HG03442 (cell line): ENCODE results near the gene RER1.

ENCODE experiments used
- ATAC-seq: cut with Tn5 transposase; IDR thresholded peaks from one replicate; pipeline ENCODE4 v1.9.1; 2021; ENCODE audit warnings: mild to moderate bottlenecking, moderate library complexity; ENCODE audit not compliant: unreplicated experiment

The RER1 gene

DNA sequence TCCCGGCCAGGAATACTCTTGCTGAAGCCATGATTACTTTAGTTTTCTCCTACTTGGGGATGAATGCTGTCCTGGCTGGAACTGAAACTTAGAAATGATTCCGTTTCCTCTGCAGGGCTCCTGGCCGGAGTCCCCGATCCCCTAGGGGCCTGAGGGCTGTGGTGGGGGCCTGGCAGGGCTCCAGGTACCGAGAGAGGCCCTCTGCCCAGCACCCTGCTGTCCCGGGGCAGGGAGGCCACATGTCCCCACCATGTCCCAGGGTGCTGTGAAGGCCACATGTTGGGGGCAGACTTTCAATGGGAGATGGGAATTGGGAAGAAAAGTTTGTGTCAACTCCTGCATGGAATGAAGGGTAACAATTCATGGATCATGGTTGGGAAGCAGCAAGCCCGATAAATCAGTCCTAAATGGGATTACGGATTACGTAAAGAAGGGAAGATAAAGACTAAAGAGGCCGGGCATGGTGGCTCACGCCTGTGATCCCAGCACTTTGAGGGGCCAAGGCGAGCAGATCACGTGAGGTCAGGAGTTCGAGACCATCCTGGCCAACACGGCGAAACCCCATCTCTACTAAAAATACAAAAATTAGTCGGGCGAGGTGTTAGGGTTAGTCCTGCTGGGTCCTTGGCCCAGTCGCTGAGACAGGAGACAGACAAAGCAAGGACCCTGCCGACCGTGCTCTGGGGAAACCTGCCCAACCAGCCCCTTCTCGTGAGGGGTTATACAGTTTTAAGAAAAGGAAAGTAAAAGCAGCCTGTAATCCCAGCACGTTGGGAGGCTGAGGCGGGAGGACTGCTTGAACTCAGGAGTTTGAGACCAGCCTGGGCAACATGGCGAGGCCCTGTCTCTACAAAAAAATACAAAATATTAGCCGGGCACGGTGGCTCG lies 37.8 kb upstream of the RER1 start:
- no peak for ATAC-seq

DNA sequence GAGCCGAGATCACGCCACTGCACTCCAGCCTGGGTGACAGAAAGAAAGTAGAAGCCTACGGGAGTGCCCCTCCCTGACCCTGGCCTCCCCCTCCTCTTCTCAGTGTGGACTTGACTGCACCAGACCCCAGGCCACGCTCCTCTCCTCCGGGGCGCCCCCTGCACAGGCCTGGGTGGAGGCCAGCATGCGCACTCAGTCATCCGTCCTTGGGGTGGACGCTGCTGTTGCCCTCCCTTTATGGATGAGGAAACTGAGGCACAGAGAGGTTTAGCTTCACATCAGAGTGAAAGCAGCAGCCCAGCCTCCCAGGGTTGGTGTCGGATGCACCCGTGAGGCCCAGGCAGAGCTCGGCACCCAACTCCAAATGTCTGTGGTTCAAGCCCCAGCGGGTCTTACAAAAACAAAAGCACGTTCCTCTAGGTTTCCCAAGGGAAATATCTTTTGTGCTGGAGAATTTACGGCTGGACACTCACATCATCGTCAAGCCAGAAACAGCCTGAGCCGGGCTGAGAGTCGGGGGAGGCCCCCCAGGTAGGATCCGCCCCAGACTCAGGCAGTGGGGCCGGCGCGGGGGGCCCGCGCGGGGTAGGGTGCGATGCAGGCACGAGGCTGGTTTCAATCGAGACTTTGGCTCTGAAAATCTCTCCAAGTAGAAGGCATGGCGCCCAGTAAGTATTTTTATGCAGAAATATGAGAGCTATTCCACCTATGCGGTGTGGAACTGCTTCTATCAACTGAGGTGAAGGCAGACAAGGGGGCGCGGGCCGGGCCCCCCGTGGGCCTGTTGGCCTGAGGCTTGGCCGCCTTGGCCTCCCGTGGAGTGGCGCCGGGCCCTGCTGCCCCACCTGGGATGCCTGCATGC lies 36.9 kb upstream of the RER1 start:
- ATAC-seq: no peak

DNA sequence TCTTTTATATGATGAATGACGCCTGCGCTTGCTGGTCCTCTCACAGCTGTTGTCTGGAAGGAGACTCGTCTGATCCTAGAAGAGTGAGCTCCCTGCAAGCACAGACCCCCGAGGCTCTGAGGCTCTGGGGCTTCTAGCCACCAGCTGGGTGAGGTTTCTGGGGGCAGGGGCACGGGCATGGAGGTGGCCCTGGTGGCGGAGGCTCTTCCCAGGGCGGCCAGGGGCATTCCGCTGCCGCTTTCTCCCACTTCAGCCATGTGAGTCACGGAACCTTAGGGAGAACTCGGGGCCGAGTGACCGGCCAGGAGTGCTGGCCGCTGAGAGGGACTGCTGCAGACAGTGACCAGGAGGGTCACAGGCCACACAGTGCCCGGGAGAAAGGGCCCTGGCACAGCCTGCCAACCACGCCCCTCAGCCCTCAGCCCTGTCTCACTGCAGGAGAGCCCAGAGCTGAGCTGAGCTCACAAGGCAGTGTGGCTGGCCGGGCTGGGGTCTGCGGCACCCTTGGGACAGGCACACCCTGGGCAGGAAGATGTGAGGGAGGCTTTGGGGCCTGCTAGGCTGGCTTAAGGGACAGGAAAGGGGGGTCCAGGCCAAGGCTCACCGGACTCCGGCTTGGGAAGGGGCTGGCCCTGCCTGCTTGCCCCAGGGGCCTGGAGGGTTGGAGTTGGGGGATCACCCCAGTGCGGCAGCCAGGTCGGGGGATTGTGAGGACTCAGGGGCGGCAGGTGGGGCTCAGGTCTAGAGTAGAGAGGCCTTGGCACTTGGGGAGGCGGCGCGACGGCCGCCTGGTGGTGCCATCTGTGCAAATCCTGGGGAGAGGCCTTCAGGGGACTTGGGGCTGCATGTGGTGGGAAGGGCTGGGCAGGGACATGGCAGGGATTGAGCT lies 36.0 kb upstream of the RER1 start:
- ATAC-seq: no peak

DNA sequence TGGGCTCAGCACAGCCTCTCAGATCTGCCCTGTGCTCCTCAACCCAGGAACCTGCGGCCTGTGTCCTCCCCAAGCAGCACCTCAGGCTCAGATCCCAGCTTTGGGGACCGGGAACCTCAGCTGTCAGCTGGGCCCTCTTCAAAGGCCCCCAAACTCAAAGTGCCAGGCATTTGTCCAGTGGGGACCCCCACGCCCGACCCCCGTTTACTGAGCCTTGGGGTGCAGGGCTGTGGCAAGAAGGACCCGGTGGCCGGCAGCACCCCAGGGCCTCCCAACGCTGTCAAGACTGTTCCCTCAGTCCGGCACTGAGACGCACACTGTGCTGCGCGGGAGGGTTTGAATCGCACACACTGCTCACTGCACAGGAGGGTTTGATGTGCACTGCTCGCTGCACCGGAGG lies 35.2 kb upstream of the RER1 start:
- ATAC-seq: no peak

DNA sequence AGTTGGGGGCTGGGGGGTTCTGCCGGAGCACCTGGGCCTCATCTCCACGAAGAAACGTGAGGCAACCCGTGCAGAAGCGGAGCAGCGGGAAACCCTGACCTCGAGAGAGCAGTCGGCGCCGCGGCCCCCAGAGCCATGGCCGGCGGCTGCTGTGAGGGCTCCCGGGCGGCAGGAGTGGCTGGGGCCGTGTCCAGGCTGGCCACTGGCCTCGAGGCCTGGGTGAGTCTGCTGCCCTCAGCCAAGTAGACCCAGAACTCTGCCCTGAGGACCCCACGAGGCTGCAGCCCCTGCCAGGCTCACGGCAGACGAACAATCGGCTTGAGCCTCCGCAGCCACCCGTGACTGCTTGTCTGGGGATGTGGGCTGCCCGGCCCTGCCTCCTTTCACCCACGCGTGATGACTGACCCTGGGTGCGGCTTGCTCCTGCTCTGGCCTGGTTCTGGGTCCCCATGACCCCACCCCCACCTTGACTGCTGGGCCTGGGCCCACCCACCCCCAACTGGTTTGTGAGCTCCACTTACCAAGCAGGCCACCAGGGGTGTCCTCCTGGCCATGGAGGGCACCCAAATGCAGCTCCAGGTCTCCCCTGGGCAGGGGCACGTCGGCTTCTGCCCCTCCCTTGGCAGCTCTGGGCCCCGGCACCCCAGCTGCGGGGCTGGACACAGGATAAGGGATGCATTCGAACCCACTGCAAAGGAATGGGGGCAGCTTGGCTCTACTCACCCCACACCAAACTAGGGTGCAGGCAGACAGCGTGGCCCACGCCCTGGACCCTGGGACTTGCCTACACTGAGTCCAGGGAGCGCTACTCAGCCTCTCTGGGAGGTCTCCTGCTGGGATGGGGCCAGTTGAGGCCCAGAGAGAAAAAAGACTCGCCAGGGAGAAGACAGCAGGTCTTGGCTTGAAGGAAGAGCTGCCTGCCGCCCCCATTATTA lies 34.5 kb upstream of the RER1 start:
- ATAC-seq: no peak

DNA sequence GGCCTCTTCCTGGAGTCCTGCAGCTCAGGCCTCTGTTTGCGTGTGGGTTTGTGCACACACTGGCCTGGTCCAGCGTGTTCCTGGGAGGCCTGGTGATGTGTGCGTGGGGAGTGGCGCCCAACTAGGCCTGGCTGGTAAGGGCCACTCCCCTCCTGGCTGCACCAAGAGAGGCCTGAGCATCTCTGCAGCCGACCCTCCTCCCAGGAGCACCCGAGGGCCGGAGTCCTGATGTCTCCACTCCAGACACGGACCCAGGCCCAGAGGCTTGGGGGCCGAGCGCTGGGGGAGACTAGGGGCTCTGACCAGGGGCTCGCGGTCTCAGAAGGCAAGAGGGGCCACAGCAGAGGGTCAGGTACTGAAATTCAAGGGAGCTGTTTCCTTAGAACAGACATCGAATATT lies 33.6 kb upstream of the RER1 start:
- ATAC-seq: no peak

DNA sequence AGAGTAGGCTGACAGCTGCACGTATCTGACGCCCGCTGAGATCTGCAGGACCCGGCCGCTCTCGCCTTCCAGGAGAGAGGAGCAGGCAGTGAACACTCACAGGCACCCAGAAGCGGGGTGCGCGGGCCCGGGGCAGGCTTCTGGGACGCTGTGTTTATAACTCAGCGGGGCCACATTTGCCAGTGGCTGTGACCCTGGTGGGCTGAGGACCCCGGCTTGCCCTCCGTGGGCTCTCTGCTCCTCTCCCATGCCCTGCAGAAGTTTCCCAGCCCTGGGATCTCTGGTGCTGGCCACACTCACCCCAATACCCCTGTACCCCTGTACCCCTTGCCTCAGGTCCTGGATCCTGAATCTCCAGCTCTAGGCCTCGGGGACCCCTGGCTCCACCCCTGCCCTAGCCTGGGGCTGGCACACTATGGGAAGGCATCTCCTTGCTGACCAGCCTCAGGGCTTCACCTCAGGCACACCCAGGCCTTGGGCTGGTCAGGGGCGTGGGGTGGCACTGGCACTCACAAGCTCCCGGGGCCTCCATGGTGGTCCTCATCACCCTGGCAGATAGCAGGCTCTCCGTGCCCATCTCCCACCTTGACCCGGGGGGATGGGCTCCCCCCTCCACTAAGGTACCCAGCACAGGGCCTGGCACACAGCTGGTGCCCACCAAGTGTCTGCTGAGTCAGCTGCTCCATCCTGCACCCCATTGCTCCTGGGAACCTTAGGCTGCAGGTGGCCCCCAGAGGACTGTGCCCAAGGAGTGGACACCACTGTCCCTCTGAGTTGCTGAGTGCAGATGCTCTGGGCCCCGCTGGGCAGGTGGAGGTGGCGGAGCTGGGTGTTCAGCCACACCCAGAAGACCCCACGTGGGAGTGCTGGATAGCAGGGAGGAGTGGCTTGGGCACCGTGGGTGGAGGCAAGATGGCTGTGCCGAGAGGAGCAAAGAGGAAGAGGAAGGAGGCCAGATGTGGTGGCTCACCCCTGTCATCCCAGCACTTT lies 32.7 kb upstream of the RER1 start:
- ATAC-seq: no peak

DNA sequence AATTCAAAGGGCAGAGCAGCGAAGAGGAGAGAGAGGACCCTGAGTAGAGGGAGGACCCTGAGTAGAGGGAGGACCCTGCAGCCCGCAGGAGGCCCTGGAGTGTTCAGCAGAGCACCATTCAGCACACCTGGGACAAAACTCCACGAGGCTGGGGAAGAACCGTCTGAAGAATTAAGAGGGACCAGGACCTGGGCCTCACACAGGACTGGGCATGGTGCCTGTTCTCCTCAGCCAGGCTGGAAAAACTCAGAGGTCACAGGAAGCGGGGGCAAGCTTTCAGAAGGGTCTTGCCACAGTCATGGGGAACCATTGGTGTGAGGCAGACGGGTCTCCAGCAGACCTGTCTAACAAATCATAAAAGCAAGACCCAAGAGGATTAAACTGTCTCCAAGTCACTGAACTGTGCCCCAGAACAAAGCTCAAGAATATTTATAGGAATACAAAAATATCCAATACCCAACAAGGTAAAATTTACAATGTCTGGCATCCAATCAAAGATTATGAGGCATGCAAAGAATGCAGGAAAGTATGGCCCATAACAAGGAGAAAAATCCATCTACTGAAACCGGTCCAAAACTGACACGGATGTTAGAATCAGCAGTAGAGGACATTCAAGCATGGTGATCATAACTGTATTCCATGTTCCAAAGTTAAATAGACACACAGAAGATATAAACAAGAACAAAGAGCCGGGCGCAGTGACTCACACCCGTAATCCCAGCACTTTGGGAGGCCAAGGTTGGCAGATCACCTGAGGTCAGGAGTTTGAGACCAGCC lies 30.9 kb upstream of the RER1 start:
- no peak for ATAC-seq

DNA sequence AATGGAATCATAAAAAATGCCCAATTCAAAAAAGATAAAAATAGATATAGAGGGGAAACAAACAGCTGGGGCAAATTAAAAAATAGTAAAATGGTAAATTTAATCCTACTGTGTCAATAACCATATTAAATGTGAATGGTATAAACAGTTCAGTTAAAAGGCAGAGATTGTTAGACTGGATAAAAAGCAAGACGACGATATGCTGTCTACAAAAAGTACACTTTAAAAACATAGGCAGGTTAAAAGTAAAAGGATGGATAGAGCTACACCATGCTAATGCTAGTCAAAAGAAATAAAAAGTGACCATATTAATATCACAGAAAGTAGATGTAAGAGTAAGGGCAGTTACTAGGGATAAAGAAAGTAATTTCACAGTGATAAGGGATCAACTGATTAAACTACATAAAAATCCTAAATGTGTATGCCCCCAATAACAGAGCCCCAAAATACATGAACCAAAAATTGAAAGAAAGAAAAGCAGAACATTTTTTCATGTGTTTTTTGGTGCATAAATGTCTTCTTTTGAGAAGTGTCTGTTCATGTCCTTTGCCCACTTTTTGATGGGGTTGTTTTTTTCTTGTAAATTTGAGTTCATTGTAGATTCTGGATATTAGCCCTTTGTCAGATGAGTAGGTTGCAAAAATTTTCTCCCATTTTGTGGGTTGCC lies 27.7 kb upstream of the RER1 start:
- no peak for ATAC-seq

DNA sequence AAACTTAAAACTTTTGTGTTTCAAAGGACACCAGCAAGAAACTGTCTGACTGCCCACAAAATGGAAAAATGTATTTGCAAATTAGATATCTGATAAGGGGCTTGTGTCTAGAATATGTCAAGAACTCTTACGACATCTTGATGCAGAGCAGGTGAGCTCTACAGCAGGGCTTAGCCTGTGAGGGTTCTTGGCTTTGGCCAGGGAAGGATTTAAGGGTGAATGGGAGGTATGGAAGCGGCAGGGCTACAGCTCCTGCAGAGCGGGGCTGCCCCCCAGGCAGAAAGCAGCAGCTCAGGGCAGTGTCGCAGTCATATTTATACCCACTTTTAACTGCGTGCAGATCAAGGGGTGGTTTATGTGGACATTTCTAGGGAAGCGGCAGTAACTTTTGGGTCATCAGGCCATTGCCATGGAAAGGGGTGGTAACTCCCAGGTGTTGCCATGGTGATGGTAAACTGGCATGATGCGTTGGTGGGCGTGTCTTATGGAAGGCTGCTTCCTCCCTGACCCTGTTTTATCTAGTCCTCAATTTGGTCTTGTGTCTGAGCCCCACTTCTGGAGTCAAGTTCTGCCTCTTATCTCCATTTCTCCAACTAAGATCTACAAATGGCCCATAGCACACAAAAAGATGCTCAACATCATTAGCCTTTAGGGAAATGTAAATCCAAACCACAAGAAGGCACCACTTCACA lies 23.4 kb upstream of the RER1 start:
- ATAC-seq: no peak

DNA sequence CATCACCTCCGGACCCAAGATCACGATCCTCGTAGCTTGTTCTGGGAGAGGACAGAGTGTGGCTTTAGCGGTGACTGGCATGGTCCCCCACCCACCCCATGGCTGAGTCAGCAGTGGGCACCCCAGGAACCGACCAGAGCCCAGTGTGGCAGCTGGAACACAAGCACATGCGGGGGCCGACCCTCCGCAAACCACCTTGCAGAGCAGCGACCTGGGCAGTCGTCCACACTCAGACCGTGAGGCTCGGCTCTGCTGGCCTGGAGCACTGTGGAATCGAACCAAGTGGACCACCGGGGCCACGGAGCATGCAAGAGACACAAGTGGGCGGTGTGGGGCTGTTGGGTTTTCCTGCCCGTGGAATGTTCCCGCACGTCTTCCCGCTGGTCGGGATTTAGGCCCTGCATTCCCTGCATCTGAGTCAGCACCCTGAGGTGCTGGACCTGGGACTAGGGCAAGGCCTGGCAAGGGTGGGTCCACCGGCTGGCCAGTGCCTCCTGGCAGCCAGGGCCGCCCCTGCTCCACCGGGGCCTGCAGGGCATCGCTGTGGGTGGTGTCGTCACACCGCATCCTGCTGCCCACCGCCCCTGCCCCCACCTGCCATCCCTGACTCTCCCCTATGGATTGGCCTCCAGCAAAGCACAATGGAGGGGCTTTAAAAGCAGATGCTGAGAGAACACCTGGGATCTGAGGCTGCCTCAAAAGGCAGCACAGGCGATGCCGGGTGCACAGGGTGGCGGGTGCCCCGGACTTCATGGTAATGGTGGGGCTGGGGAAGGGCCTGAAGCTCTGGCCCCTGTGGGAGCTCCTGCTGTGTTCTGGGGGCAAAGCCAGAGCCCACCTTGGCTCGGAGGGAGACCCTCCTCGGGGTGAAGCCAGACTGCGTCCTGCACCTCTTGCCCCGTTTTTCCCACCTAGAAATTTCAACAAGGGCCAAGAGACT lies 18.8 kb upstream of the RER1 start:
- no peak for ATAC-seq

DNA sequence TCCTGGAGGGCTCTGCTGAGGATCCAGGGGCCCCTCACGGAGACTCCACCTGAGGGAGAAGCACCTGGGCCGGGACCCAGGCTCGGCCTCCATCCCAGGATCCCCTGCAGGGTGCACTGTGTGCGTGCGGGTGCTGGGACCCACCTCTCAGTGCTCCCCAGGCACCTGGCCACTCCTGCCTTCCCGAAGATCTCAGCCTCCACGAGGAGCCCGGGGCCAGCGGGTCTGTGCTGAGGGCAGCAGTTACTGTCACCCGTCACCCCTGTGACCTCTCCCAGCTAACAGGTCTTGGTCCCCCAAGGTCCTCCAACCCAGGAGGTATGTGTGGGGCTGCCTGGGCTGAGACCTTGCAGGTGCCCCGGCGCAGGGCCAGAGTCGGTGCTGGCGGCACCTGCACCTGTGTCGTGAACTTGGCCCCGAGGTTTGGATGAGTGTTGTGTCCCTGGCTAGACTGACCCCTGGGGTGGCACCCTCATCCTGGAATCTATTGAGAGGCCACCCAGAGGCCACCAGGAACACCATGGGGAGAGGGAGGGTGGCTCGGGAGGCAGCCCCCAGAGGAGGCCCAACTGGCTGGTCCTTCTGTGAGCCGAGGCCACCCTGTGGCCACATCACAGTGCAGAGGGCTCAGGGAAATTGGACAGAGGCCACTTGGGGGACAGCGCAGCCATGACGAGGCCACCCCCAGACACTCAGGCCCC lies 17.9 kb upstream of the RER1 start:
- no peak for ATAC-seq

DNA sequence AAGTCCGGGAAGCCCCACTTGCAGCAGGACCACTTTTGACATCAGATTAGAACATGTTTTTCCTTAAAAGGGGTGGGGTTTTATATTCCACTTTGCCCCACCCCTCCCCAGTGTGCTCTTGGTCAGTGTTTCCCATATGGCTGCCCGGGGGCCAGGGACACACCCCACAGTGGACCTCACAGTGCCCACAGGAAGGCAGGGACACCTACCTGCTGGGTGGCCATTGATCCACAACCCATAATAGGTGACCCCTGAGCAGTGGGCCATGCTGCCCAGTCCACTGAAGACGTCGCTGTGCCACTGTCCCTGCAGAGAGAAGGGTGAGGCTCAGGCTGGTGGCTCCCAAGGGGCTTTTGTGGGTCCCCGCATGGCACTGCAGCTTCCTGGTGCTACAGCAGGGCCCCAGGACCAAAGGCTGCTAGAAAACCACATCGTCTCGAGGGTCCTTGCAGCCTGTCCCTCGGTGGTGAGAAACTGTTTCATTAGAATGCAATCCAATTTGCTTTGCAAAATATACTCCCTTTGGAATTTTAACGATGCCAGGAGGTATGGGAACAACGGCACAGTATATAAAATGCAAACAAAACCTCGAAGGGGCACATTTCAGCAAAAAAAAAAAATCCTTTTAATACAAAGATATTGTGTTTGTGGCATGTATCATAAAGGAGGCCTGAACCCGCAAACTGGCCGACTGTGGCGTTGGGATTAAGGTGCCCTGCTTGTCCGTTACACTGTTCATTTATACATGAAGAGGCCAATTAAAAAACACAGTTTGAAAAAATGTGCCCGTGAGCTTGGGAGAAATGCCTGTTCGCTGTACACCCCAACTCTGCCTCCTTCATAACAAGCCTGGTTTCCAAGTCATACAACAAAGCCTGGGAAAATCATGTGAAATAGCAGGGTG lies 17.1 kb upstream of the RER1 start:
- ATAC-seq: no peak

DNA sequence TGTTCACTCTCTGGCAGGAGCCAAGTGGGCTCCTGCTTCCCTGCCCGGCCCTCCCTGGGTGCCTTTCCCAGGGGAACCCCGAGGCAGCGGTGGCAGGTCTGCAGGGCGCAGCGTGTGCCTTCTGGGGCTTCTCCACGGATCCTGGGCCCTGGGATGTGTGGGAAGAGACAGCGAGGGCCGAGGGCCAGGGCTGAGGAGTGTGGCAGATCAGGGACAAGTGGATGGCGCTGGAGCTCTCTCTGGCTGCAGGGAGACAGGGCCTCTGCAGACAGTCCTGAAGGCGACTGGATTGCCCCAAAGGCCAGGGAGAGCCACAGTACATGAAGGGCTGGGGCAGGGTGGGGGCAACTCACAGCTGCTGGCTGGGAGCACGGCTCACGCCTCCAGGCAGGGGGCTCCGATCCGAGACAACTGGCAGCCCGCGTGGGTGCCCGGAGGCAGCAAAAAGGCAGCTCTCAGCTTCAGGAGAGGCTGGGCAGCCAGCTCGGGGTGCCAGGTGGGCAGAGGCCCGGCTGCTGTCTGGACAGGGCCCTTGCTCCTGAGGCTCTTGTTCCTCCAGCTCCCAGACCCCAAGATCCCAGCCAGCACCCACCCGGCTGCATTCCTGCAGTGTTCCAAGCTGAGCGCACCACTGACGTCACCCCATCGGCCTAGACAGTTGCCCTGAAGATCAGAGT lies 16.3 kb upstream of the RER1 start:
- ATAC-seq: no peak
